Liver (tissue), 9 donors: Measurements from ENCODE around the gene ELAVL2. TPM values are rescaled to one million over a fixed set of nuclear protein-coding genes. Genes with fewer than 3 reads are reported as not detected.

Experiments
- DNase-seq: peaks from one replicate; pipeline ENCODE4 v3.0.0-alpha.2; 2017; ENCODE audit warnings: low spot score
- H3K27ac ChIP-seq, 2 donors: one replicate each; pipeline ENCODE4 v1.7.0; 2013; ENCODE audit warnings: inconsistent platforms in 2 of 2, low read length in 2 of 2, control low read depth in 1 of 2, low read depth in 1 of 2, mild to moderate bottlenecking in 1 of 2
- H3K27me3 ChIP-seq, 4 donors: one replicate each; pipeline versions ENCODE4 v1.6.1 to v1.7.0; 2013; ENCODE audit warnings: low read length in 3 of 4, inconsistent platforms in 1 of 4, mild to moderate bottlenecking in 1 of 4, moderate library complexity in 1 of 4; ENCODE audit not compliant: control insufficient read depth in 4 of 4, insufficient read depth in 4 of 4
- H3K36me3 ChIP-seq, 4 donors: one replicate each; pipeline versions ENCODE4 v1.6.1 to v1.7.0; 2013; ENCODE audit warnings: low read length in 3 of 4, mild to moderate bottlenecking in 3 of 4, low read depth in 1 of 4, moderate library complexity in 1 of 4; ENCODE audit not compliant: control insufficient read depth in 4 of 4, insufficient read depth in 3 of 4
- H3K4me1 ChIP-seq, 4 donors: one replicate each; pipeline versions ENCODE4 v1.6.1 to v1.7.0; 2013; ENCODE audit warnings: low read length in 3 of 4, mild to moderate bottlenecking in 3 of 4, moderate library complexity in 1 of 4; ENCODE audit not compliant: control insufficient read depth in 4 of 4, insufficient read depth in 4 of 4
- H3K4me3 ChIP-seq, 3 donors: one replicate each; pipeline versions ENCODE4 v1.6.1 to v1.7.0; 2013; ENCODE audit warnings: low read length in 3 of 3, control low read depth in 1 of 3, low read depth in 1 of 3, mild to moderate bottlenecking in 1 of 3
- H3K9ac ChIP-seq, 2 donors: one replicate each; pipeline ENCODE4 v1.7.0; 2013; ENCODE audit warnings: low read length in 2 of 2, mild to moderate bottlenecking in 2 of 2, moderate library complexity in 2 of 2, control low read depth in 1 of 2, low read depth in 1 of 2
- H3K9me3 ChIP-seq, 4 donors: one replicate each; pipeline versions ENCODE4 v1.6.1 to v1.7.0; 2013; ENCODE audit warnings: low read length in 3 of 4; ENCODE audit not compliant: control insufficient read depth in 4 of 4
- ATF3 ChIP-seq: IDR thresholded peaks from 2 replicates; pipeline ENCODE4 v1.6.1; 2016; ENCODE audit warnings: antibody characterized with exemption
- EGR1 ChIP-seq, 2 donors: IDR thresholded peaks; 2 replicates each; pipeline ENCODE4 v1.6.1; 2016 to 2018; ENCODE audit warnings: antibody characterized with exemption in 2 of 2, low read depth in 2 of 2
- FOXA1 ChIP-seq: IDR thresholded peaks from 2 replicates; pipeline ENCODE4 v1.6.1; 2016; ENCODE audit warnings: antibody characterized with exemption
- FOXA2 ChIP-seq: IDR thresholded peaks from 2 replicates; pipeline ENCODE4 v1.6.1; 2016; ENCODE audit warnings: antibody characterized with exemption
- GABPA ChIP-seq, 2 donors: IDR thresholded peaks in 1 of 2; conservative IDR thresholded peaks in 1 of 2; 2 replicates each; pipeline ENCODE4 v1.6.1; 2016; ENCODE audit warnings: antibody characterized with exemption in 2 of 2, mild to moderate bottlenecking in 1 of 2, moderate library complexity in 1 of 2
- HNF4A ChIP-seq, 2 donors: conservative IDR thresholded peaks; 2 replicates each; pipeline ENCODE4 v1.6.1; 2016; ENCODE audit warnings: antibody characterized with exemption in 2 of 2, mild to moderate bottlenecking in 2 of 2
- HNF4G ChIP-seq: IDR thresholded peaks from 2 replicates; pipeline ENCODE4 v1.6.1; 2016; ENCODE audit warnings: antibody characterized with exemption
- JUND ChIP-seq, 2 donors: IDR thresholded peaks; 2 replicates each; pipeline ENCODE4 v1.6.1; 2016; ENCODE audit warnings: antibody characterized with exemption in 2 of 2
- MAX ChIP-seq: IDR thresholded peaks from 2 replicates; pipeline ENCODE4 v1.6.1; 2016; ENCODE audit warnings: antibody characterized with exemption
- NR2F2 ChIP-seq: IDR thresholded peaks from 2 replicates; pipeline ENCODE4 v1.6.1; 2016; ENCODE audit warnings: antibody characterized with exemption
- REST ChIP-seq: IDR thresholded peaks from 2 replicates; pipeline ENCODE4 v1.6.1; 2016; ENCODE audit warnings: antibody characterized with exemption, mild to moderate bottlenecking
- RXRA ChIP-seq, 2 donors: IDR thresholded peaks; 2 replicates each; pipeline ENCODE4 v1.6.1; 2017 to 2018; ENCODE audit warnings: antibody characterized with exemption in 2 of 2, mild to moderate bottlenecking in 1 of 2
- SP1 ChIP-seq: IDR thresholded peaks from 2 replicates; pipeline ENCODE4 v1.6.1; 2018; ENCODE audit warnings: antibody characterized with exemption, mild to moderate bottlenecking
- TAF1 ChIP-seq: conservative IDR thresholded peaks from 2 replicates; pipeline ENCODE4 v1.6.1; 2016; ENCODE audit warnings: antibody characterized with exemption, mild to moderate bottlenecking
- YY1 ChIP-seq: IDR thresholded peaks from 2 replicates; pipeline ENCODE4 v1.6.1; 2016; ENCODE audit warnings: antibody characterized with exemption, mild to moderate bottlenecking
- ZBTB33 ChIP-seq: IDR thresholded peaks from 2 replicates; pipeline ENCODE4 v1.6.1; 2016; ENCODE audit warnings: antibody characterized with exemption
- WGBS: extraction: QIAGEN DNeasy Blood & Tissue Kit; methylation state at CpG from one replicate; pipeline ENCODE4 v1.1.7; 2013; 5-methylcytosine and 5-hydroxymethylcytosine counted together
- polyA plus RNA-seq, 2 donors: library from polyadenylated mRNA; stranded (reverse) in 1 of 2; unstranded in 1 of 2; fragments of 200-250 nt in 1 of 2; fragments of >200 nt in 1 of 2; fragmentation: Nextera tagmentation in 1 of 2; extraction: Ambion mirVana in 1 of 2; gene quantifications; one replicate each; pipeline versions ENCODE4 v1.2.1 to v1.2.3, GENCODE V29; 2013 to 2015
- total RNA-seq, 2 donors: library from RNA; depleted of rRNA; stranded (reverse); fragments of >200 nt; gene quantifications; one replicate each; pipeline ENCODE4 v1.2.3, GENCODE V29; 2014
- donor health status: healthy.
- donor health status: healthy.
- donor health status: healthy.
- donor health status: healthy.
- donor health status: healthy.

Gene ELAVL2
- total and polyA plus RNA-seq, 4 donors: 0.19 TPM; not detected in 3

- Histone ChIP-seq H3K27me3 (no peaks in the 10 kb centered on the region), H3K9me3 (no peaks in the 10 kb centered on the region), H3K36me3 (no peaks in the 10 kb centered on the region), H3K27ac (no peak overlapping the region), H3K9ac (no peak overlapping the region), H3K4me1 (no peaks in the 10 kb centered on the region), H3K4me3 (no peak overlapping the region)
- TF ChIP-seq ZBTB33 (no peak), TAF1 (no peak), JUND (IDR thresholded peaks at IDR 0.05) (no peak), YY1 (no peak), ATF3 (no peak)
- 51% methylated on average over 2 of the region's 2 CpGs for WGBS
- DNase-seq: no peak
Measured at GRCh38 chr9:23841304-23841703, 15.3 kb upstream of the ELAVL2 start.

GRCh38 chr9:23837038-23837437 lies 11.0 kb upstream of the ELAVL2 start:
- Histone ChIP-seq H3K9ac (no peak overlapping the region), H3K4me3 (no peak overlapping the region), H3K27ac (no peak overlapping the region), H3K27me3 (no peaks in the 10 kb centered on the region), H3K36me3 (no peaks in the 10 kb centered on the region), H3K4me1 (no peaks in the 10 kb centered on the region), H3K9me3 (no peaks in the 10 kb centered on the region)
- no peak for TF ChIP-seq GABPA (IDR thresholded peaks at IDR 0.05 in 1 of 2, conservative IDR thresholded peaks at IDR 0.05 in 1 of 2)
- no peak for TF ChIP-seq FOXA1
- TF ChIP-seq SP1: no peak
- no peak for TF ChIP-seq FOXA2
- TF ChIP-seq RXRA (IDR thresholded peaks at IDR 0.05): no peak
- TF ChIP-seq YY1: no peak
- TF ChIP-seq NR2F2: no peak
- WGBS: 45% methylated on average over 5 of the region's 5 CpGs
- no peak for DNase-seq

GRCh38 chr9:23830929-23831730 lies 5.1 kb upstream of the ELAVL2 start:
- H3K9me3 ChIP-seq: peaks cover 0 to 9% (median 2%) of the 10 kb centered on the region in 4 donors
- H3K4me3 ChIP-seq: no peak overlapping the region
- H3K27ac ChIP-seq: no peak overlapping the region
- H3K36me3 ChIP-seq: no peaks in the 10 kb centered on the region
- H3K27me3 ChIP-seq: peaks cover 0 to 11% (median 3%) of the 10 kb centered on the region in 4 donors
- H3K9ac ChIP-seq: no peak overlapping the region
- peaks cover 0 to 6% (median 1%) of the 10 kb centered on the region in 4 donors for H3K4me1 ChIP-seq
- 4% methylated on average over 28 of the region's 28 CpGs for WGBS
- no peak for DNase-seq
- TF ChIP-seq TAF1: no peak
- TF ChIP-seq HNF4A (conservative IDR thresholded peaks at IDR 0.05): no peak
- no peak for TF ChIP-seq ZBTB33
- TF ChIP-seq FOXA1: no peak
- TF ChIP-seq MAX: no peak
- no peak for TF ChIP-seq EGR1 (IDR thresholded peaks at IDR 0.05; ENCODE audit: low read depth in 2 of 2)
- TF ChIP-seq ATF3: no peak
- no peak for TF ChIP-seq RXRA (IDR thresholded peaks at IDR 0.05)
- TF ChIP-seq REST: no peak
- no peak for TF ChIP-seq FOXA2
- TF ChIP-seq HNF4G: no peak
- TF ChIP-seq GABPA (IDR thresholded peaks at IDR 0.05 in 1 of 2, conservative IDR thresholded peaks at IDR 0.05 in 1 of 2): no peak
- no peak for TF ChIP-seq SP1
